DMS114 treated with DMSO at 0.1 percent for 48 hours (cell line): Measurements from ENCODE around the gene ZHX3.

Source experiments
- DNase-seq: peaks from one replicate; lab custom pipeline; 2025; ENCODE audit not compliant: unreplicated experiment; lab: John Stamatoyannopoulos, UW

The ZHX3 gene

GRCh38 chr20:41300886-41301285 lies 16.6 kb downstream of the ZHX3 start:
- DNase-seq = no peak

GRCh38 chr20:41300383-41300782 lies 17.1 kb downstream of the ZHX3 start:
- DNase-seq = no peak

GRCh38 chr20:41299899-41300298 lies 17.6 kb downstream of the ZHX3 start:
- DNase-seq = no peak

GRCh38 chr20:41293269-41294037 lies 24.1 kb downstream of the ZHX3 start:
- no peak for DNase-seq

- no peak for DNase-seq
These were observed 26.6 kb downstream of the ZHX3 start for GRCh38 chr20:41290804-41291389.

- no peak for DNase-seq
These were observed 30.2 kb downstream of the ZHX3 start for GRCh38 chr20:41287327-41287726.

GRCh38 chr20:41286240-41286851 lies 31.2 kb downstream of the ZHX3 start:
- no peak for DNase-seq

GRCh38 chr20:41279546-41280225 lies 37.8 kb downstream of the ZHX3 start:
- no peak for DNase-seq

GRCh38 chr20:41278936-41279335 lies 38.6 kb downstream of the ZHX3 start:
- DNase-seq = no peak

GRCh38 chr20:41277049-41277448 lies 40.5 kb downstream of the ZHX3 start:
- DNase-seq = no peak

GRCh38 chr20:41276317-41276751 lies 41.2 kb downstream of the ZHX3 start:
- no peak for DNase-seq

GRCh38 chr20:41275301-41275731 lies 42.2 kb downstream of the ZHX3 start:
- no peak for DNase-seq

GRCh38 chr20:41274152-41274551 lies 43.4 kb downstream of the ZHX3 start:
- DNase-seq = no peak

GRCh38 chr20:41273445-41273844 lies 44.1 kb downstream of the ZHX3 start:
- no peak for DNase-seq

- DNase-seq = no peak
These were observed 45.2 kb downstream of the ZHX3 start for GRCh38 chr20:41272339-41272738.

- no peak for DNase-seq
These were observed 48.4 kb downstream of the ZHX3 start for GRCh38 chr20:41268917-41269652.

GRCh38 chr20:41268402-41268801 lies 49.1 kb downstream of the ZHX3 start:
- DNase-seq = no peak

- DNase-seq = no peak
These were observed 51.6 kb downstream of the ZHX3 start for GRCh38 chr20:41265938-41266337.

GRCh38 chr20:41264819-41265218 lies 52.7 kb downstream of the ZHX3 start:
- no peak for DNase-seq

- DNase-seq = no peak
These were observed 55.5 kb downstream of the ZHX3 start for GRCh38 chr20:41261790-41262717.
